HepG2 (cell line): ENCODE data around the gene EIF2B1. TPM values are rescaled to one million over a fixed set of nuclear protein-coding genes. Genes with fewer than 3 reads are reported as not detected.

Experiments
- HOXA3 ChIP-seq: sonication (generic); formaldehyde crosslinking; IDR thresholded peaks from 2 replicates; pipeline ENCODE4 v1.5.0; 2020; ENCODE audit warnings: missing genetic modification reagents
- MTF2 ChIP-seq: sonication (generic); formaldehyde crosslinking; IDR thresholded peaks from 2 replicates; pipeline ENCODE4 v1.5.0; 2020; ENCODE audit warnings: missing genetic modification reagents, borderline replicate concordance
- PATZ1 ChIP-seq: sonication (generic); formaldehyde crosslinking; IDR thresholded peaks from 2 replicates; pipeline ENCODE4 v1.4.0; 2020; ENCODE audit warnings: missing genetic modification reagents
- RFX5 ChIP-seq: IDR thresholded peaks from 2 replicates; pipeline ENCODE4 v1.6.1; 2011; ENCODE audit warnings: low read depth, low read length, improper control_type of control experiment
- SAFB2 ChIP-seq: sonication (generic); formaldehyde crosslinking; IDR thresholded peaks from 2 replicates; pipeline ENCODE4 v1.5.1; 2020; ENCODE audit warnings: missing genetic modification reagents, low read depth, mild to moderate bottlenecking, borderline replicate concordance
- SMAD3 ChIP-seq: sonication (generic); formaldehyde crosslinking; IDR thresholded peaks from 2 replicates; pipeline ENCODE4 v1.4.0; 2020; ENCODE audit warnings: missing genetic modification reagents
- SPEN ChIP-seq: sonication (generic); formaldehyde crosslinking; IDR thresholded peaks from 2 replicates; pipeline ENCODE4 v1.5.1; 2020; ENCODE audit warnings: low read depth, mild to moderate bottlenecking, missing genetic modification reagents
- SRSF9 ChIP-seq: fragments of 200-400 bp; formaldehyde crosslinking; IDR thresholded peaks from 2 replicates; pipeline ENCODE4 v1.6.1; 2018; ENCODE audit warnings: borderline replicate concordance, mild to moderate bottlenecking, low read depth, low read length; ENCODE audit not compliant: insufficient read depth, poor library complexity, severe bottlenecking
- TOPORS ChIP-seq: sonication (generic); formaldehyde crosslinking; IDR thresholded peaks from 2 replicates; pipeline ENCODE4 v1.8.0; 2023; ENCODE audit warnings: mild to moderate bottlenecking, missing genetic modification reagents
- ZBTB3 ChIP-seq: sonication (generic); formaldehyde crosslinking; IDR thresholded peaks from 2 replicates; pipeline ENCODE4 v1.4.0; 2020; ENCODE audit warnings: low read depth, mild to moderate bottlenecking, moderate library complexity, missing genetic modification reagents, borderline replicate concordance
- ZBTB44 ChIP-seq: sonication (generic); formaldehyde crosslinking; IDR thresholded peaks from 2 replicates; pipeline ENCODE4 v1.4.0; 2020; ENCODE audit warnings: missing genetic modification reagents
- ZFP36L1 ChIP-seq: sonication (generic); formaldehyde crosslinking; IDR thresholded peaks from 2 replicates; pipeline ENCODE4 v1.8.0; 2022; ENCODE audit warnings: mild to moderate bottlenecking, missing genetic modification reagents, moderate library complexity
- ZNF20 ChIP-seq: sonication (generic); formaldehyde crosslinking; IDR thresholded peaks from 2 replicates; pipeline ENCODE4 v1.4.0; 2020; ENCODE audit warnings: mild to moderate bottlenecking, moderate library complexity, missing genetic modification reagents
- ZNF280D ChIP-seq: sonication (generic); formaldehyde crosslinking; IDR thresholded peaks from 2 replicates; pipeline ENCODE4 v1.5.1; 2020; ENCODE audit warnings: mild to moderate bottlenecking, missing genetic modification reagents
- ZNF383 ChIP-seq: sonication (generic); formaldehyde crosslinking; IDR thresholded peaks from 2 replicates; pipeline ENCODE4 v1.4.0; 2020; ENCODE audit warnings: missing genetic modification reagents, mild to moderate bottlenecking, borderline replicate concordance
- ZNF619 ChIP-seq: sonication (generic); formaldehyde crosslinking; IDR thresholded peaks from 2 replicates; pipeline ENCODE4 v1.4.0; 2020; ENCODE audit warnings: mild to moderate bottlenecking, missing genetic modification reagents
- ZNF784 ChIP-seq: sonication (generic); formaldehyde crosslinking; IDR thresholded peaks from 2 replicates; pipeline ENCODE4 v1.5.1; 2020; ENCODE audit warnings: missing genetic modification reagents, mild to moderate bottlenecking, borderline replicate concordance
- ZSCAN21 ChIP-seq: sonication (generic); formaldehyde crosslinking; IDR thresholded peaks from 2 replicates; pipeline ENCODE4 v1.8.0; 2022; ENCODE audit warnings: mild to moderate bottlenecking, missing genetic modification reagents, moderate library complexity, borderline replicate concordance
- polyA plus RNA-seq, 8 experiments: library from polyadenylated mRNA; depleted of rRNA in 3 of 8; stranded (reverse) in 7 of 8; unstranded in 1 of 8; fragments of >200 nt; fragmentation: Illumina TruSeq in 4 of 8; extraction: Trizol in 4 of 8; gene quantifications; 2 replicates each; pipeline versions ENCODE4 v1.2.1 to v1.2.3, GENCODE V29; 2011 to 2016; ENCODE audit warnings: low read depth in 4 of 8, missing spikeins in 1 of 8, mixed read lengths in 1 of 8; ENCODE audit not compliant: insufficient read depth in 1 of 8
- total RNA-seq, 5 experiments: library from RNA; depleted of rRNA; stranded (reverse); fragments of >200 nt; fragmentation: Illumina TruSeq; extraction: Trizol; gene quantifications; 2 replicates each; pipeline ENCODE4 v1.2.3, GENCODE V29; 2016; ENCODE audit warnings: low read depth in 1 of 5

The EIF2B1 gene
- total and polyA plus RNA-seq, 2 of the 13 experiments (the other 11 are each of a cell fraction or from before 2014, with no cell fraction given): 18.7 to 37.4 TPM

GRCh38 chr12:123633379-123634141, at the start of gene EIF2B1, which contains the start of gene GTF2H3 (continued):
- no peak for TF ChIP-seq ZBTB44
- TF ChIP-seq HOXA3: peak; percentile 99
- TF ChIP-seq SAFB2 (CRISPR knock-in tag): no peak; the same call in 1 of the 2 replicates
- TF ChIP-seq ZBTB3 (CRISPR knock-in tag): peak; percentile 85; the same call in 1 of the 2 replicates
- no peak for TF ChIP-seq SRSF9
- TF ChIP-seq ZSCAN21: no peak; the same call in 1 of the 2 replicates
- peak; percentile 99 for TF ChIP-seq SPEN
- no peak for TF ChIP-seq ZNF20 (CRISPR knock-in tag)
- TF ChIP-seq ZFP36L1 (CRISPR knock-in tag): peak; percentile 66; the same call in 1 of the 2 replicates
- TF ChIP-seq SMAD3: peak; percentile 91
- TF ChIP-seq MTF2 (CRISPR knock-in tag): 0 out of 2 replicates have a peak, but pooled peaks have one; percentile 76
- TF ChIP-seq ZNF784 (CRISPR knock-in tag): peak; percentile 40; the same call in 1 of the 2 replicates
- peak; percentile 69 for TF ChIP-seq RFX5
- peak; percentile 87; the same call in 1 of the 2 replicates for TF ChIP-seq TOPORS (CRISPR knock-in tag)
- 0 out of 2 replicates have a peak, but pooled peaks have one; percentile 24 for TF ChIP-seq ZNF383
- no peak for TF ChIP-seq ZNF280D (CRISPR knock-in tag)
- TF ChIP-seq ZNF619 (CRISPR knock-in tag): peak; percentile 97
- peak; percentile 38; the same call in 1 of the 2 replicates for TF ChIP-seq PATZ1 (CRISPR knock-in tag)
